Amygdala (tissue), 56 donors: Measurements from ENCODE around the gene TEKT4.
"Not testable (repeated sequence)": the region's sequence is repeated elsewhere in the genome, so short reads cannot be mapped to it uniquely, and the experiment has no call there.

Source experiments
- DNase-seq, 56 donors: peaks; one replicate each; lab custom pipeline; 2025; lab: John Stamatoyannopoulos, UW

Gene TEKT4, protein sequence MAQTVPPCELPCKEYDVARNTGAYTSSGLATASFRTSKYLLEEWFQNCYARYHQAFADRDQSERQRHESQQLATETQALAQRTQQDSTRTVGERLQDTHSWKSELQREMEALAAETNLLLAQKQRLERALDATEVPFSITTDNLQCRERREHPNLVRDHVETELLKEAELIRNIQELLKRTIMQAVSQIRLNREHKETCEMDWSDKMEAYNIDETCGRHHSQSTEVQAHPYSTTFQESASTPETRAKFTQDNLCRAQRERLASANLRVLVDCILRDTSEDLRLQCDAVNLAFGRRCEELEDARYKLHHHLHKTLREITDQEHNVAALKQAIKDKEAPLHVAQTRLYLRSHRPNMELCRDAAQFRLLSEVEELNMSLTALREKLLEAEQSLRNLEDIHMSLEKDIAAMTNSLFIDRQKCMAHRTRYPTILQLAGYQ

DNA sequence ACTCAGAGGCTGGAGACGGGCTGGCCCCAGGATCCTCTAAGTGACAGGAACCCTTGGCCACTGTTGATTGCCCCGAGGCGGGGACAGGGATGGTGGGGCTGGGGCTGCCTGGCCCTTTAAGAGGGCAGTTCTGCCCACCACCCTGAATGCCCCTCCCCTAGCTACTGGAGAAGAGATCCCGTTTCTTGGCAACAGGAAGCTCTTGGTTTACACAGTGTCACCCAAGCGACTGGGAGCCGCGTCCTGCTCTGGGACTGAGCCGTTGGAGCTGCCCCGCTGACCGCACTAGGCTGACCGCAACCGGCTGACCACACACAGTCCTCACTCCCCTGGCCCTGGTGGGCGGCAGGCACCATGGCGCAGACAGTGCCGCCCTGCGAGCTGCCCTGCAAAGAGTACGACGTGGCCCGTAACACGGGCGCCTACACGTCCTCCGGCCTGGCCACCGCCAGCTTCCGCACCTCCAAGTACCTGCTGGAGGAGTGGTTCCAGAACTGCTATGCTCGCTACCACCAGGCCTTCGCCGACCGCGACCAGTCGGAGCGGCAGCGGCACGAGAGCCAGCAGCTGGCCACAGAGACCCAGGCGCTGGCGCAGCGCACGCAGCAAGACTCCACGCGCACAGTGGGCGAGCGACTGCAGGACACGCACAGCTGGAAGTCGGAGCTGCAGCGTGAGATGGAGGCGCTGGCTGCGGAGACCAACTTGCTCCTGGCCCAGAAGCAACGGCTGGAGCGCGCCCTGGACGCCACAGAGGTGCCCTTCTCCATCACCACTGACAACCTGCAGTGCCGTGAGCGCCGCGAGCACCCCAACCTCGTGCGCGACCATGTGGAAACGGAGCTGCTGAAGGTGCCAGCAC, at the start of gene TEKT4:
Gene TEKT4 (plus strand): TSS at position 205 of the 862 bp plus-strand sequence. CDS start 150 bp downstream, at position 355.
- DNase-seq, result no peak

DNA sequence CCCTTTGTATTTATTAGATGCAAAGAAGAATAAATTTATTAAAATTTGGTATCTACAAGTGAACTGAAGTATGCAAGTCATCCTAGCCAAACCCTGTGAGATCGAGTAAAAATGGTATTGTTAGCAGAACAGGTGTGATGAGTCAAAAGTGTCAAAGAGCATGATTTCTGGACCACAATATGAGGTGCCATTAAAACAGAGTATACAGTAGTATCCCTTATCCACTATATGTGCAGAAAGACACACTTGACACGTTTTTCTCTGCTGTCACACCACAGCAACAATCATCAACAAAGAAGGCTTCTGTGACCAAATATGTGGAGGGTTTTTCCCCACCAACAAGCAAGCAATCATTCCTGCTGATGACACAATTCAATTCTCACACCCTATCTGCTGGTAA, 32.0 kb upstream of the TEKT4 start:
- DNase-seq, result not testable (repeated sequence)

DNA sequence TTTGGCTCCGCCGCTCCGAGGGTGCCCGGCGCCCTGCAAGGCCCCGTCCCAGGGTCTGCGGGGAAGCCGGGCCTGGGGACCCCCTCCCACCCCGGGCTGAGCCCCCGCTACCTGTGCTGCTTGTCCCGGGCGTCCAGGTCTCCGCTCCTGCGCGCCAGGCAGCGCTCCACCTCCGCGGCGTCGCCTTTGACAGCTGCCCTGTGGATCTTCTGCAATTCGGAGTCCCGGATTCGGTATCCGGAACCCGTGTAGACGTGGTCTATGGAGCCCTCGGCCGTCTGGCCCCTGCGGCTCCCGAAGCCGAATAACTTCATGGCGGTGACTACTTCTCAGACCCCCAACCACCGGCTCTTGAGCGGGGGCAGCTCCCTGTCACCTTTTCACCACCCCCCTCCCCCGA, 14.4 kb upstream of the TEKT4 start:
- not testable (repeated sequence) for DNase-seq

DNA sequence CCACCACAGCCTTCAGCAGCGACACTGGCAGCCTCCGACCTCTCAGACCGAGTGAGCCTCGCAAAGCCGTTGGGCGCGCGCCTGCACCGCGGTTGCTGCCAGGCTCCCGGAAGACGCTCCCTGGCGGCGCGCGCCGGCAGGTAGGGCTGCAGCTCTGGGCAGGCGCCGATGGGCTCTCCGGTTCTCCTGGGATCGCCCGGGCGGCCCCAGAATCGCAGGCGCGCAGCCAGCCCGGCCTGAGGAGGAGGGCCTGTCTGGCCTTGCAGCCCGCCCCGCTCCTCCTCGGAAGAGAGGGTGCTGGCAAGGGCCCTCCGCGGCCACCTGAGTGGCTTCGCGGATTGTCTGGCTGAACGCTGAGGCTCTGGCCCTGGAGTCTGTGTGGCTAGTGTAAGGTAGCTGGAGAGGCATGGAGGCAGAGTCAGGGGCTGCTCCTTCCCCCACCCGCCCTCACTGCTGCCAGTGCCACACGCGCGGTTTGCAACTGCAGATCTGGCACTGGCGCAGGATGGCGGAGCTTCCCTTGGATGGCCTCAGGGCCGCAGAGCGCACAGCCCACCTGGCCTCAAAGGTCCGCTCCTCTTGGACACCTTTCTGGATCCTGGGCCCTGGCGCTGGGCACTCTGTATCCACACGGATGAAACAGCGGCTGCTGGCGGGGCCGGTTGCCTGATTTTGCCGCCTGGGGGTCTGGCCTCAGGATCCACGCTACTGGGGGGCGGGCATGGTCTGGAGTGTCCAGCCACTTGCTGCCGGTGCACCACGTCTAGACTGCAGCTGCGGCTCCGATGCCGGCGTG, 13.7 kb upstream of the TEKT4 start:
- not testable (repeated sequence) for DNase-seq

DNA sequence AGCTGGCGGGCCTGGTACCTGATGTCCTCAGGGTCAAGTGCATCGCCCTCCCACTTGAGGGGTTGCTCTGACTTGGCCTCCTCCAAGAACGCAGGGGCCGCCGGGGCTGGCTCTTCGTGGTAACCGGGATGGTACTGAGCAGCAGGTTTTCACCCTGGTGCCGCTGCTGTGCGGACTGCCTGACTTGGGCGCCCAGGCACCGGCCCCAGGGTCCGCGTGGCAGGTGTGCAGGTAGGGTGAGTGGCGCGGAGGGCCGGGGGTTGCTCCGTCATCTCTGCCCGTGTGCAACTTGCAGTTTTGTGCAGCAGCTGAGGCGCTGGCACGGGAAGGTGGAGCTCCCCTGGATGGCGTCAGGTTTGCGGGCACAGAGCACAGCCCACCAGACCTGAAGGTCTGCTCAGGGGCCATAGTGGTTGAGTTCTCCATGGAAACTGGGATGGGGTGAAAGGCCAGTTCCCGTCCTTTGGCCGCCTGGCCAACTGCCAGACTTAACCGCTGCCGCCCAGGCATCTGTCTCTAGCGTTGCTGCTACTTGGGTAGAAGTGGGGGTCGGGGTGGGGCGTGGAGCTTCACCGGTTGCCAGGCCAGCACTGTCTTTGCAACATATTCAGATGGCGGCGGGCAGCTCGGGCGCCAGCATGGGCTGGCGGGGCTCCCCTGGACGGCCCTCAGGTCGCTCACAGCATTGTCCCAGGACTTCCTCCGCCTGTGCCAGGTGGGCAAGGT, 12.9 kb upstream of the TEKT4 start:
- DNase-seq, result not testable (repeated sequence)

DNA sequence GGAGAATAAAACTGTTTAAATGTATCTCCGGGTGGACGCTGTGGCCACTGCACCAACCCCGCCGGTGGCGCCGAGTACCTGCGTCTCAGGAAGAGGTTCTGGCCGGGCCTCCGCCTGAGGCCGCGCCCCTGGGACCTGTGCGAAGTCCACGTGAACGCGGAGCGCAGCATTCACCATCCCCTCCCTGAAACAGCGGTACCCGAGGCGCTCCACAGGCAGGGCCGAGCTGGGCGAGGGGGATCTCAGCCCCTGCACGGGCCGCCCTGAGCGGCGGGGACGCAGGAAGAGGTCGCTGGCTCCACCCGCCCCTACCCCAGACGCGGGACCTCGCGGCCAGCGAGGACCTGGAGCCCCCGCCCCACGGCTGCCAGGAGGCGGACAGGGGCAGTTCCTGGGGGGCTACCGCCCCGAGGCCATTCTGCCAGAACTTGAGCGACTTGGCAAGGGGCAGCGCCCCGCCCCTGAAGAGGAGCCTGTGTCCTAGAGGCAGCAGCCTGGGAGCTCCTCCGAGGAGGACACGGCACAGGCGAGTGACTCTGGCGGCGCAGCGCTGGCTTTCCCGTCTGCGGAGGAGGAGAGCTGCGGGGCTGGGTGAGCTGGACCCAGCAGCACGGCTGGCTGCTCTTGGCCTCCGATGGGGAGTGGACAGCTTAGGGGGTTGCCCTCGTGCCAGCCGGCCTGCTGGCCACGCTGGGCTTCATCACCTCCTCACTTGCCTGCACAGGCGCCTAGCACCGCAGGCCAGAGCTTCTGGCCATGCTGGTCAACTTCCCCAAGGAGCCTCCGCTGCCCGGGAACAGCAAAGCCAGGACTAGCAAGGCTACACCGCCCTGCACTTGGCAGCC, 9.7 kb upstream of the TEKT4 start:
- no peak for DNase-seq

DNA sequence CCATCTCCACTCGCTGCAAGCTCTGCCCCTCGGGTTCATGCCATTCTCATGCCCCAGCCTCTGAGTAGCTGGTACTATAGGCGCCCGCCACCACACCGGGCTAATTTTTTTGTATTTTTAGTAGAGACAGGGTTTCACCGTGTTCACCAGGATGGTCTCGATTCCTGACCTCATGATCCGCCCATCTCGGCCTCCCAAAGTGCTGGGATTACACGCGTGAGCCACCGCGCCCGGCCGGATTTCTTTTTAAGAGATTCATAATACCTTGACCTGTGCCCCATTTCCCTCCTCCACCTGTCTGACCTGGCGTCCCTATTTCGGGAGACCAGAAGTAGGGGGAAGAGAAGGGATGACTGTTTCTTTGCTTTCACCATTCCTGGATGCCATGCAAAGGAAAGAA, 8.3 kb upstream of the TEKT4 start:
- DNase-seq, result not testable (repeated sequence)

DNA sequence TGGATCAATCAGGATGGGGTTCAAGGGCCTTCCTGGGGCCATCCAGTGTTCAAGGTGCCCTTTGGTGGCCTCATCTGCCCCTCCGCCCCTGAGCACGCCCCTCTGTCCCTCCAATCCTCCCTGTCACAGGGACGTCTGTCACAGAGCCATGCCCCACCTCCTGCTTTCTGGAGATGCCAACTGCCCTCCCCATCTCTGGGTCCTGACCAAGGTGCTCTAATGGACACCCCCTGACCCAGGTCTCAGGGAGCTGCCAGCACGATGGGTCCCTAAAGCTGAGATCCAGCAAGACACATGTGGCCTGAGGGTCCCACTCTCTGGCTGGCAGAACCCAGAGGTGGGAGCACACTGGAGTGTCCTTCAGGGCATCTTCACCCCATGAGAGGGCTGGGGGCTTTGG, 2.1 kb upstream of the TEKT4 start:
- DNase-seq, result no peak

DNA sequence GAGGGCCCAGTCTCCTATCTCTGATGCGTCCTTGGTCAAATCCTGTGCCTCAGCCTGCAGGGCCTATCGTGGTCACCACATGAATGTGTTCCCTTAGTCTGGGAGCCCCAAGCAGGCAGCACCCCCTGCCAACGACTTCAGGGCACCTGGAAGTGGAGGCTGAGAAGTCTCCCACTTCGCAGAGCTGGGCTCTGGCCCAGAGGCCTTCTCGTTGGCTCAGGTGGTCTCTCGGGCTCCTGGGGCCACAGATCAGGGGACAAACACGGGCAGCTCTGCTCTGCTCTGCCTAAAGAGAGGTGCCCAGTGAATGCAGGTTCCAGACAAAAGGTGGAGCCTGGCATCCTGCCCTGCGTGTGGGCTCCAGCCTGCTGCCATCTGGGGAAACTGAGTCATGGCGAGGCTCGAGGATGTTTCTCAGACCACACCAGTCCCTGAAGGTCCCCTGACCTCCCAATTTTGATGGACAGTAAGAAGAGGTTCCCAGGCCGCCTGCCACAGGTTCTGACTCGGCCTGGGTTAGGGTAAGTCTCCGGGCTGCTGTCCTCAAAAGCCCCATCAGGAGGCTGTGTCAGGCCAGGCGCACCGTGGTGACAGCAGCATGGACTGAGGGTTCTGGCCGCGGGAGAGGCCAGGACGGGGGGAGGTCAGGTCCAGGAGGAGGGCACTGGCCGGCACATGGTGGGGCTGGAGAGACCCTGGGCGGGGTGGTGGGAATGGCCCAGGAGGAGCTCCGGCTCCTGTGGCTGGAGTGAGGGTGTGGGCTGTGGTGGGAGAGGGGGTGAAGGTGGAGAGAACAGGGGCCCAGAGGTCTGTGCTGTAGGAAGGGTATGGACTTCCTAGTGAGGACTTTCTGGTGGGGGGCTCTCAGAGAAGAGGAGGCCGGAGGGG, 1.4 kb upstream of the TEKT4 start:
- no peak for DNase-seq

DNA sequence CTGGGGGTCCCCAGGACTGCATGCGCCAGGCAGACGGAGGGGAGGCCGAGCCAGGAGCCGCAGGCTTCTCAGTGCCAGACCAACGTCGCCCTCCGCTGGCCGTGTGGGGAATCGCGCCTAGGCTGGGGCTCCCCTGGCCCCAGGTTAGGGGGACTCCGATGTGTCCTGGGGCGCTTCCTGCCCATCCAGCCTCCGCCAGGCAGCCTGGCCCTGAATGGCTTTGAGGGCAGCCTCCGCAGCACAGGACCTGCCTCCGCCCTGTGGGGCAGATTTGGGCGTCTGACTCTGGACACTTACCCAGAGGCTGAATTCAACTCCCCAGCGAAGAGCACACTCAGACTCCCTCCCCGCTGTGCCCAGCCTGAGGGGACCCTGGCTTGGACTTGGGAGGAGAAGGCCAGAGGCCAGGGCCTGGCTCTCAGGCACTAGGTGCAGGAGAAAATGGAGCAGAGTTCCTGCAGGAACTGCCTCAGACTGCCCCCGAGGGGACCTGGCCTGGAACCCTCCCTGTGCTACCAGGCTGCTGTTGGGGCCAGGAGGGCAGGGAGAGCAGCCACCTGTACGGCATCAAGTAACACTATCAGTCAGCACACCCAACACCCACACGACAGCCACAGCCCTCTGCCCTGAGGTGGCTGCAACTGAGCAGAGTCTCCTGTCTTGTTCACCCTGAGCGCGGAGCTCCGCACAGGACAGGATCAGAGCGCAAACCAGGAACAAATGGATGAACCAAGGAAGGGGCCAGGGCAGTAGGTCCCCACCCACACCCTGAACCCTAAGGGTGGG, 597 bp upstream of the TEKT4 start:
- no peak for DNase-seq

DNA sequence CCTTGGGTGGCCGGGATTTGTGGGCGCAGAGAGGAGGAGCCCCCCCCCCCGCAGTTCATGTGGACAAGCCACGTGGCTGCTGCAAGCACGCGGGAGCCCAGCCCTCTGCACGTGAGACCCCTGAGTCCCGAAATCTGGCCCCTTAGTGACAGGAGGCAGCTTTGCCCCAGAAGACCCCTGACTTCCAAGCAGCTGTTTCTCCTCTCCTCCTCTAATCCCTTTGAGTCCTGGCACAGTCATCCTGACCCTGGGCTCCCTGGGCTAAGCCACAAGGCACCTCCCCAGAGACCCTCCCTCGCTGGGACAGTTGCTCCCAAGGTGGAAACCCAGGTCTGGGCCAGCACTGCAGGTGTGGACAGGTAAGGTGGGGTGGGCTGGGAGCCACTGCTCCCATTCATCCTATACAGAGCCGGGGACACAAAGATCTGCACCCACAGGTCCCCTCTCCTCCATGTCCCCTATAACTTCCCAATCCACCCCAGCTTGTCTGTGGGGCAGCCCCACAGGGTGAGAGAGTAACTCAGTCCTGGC, 923 bp downstream of the TEKT4 start:
- DNase-seq, result no peak

DNA sequence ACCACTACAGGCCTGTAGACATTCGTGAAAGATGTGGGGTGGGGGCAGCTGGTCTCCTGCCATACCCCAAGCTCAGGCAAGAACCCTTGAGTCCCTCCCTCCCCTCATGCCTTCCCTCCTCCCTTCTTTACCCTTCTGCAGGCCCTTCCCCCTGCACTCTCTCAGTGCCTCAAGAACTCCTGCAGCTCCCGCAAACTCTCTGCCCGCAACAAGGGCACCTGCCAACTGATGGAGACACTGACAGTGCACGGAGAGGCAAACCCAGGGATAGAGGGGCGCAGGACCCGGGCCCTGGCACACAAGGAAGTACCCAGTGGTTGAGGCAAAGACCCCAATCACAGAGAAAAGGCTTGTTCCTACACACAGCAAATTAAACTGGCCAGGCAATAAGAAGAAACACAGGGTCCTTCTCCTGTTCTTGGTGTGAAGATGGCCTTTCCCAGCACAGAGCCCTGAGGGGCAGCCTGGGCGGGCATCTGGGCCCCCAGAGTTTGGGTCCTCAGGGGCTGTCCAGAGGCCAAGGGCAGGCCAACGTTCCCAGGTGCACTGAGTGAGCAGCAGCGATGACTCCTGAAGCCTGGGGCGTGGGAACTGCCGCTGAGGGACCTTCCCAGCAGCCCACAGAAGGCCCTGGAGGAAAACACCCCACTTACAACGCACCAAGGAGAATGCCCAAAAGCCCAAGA, 1.6 kb downstream of the TEKT4 start:
- no peak for DNase-seq

DNA sequence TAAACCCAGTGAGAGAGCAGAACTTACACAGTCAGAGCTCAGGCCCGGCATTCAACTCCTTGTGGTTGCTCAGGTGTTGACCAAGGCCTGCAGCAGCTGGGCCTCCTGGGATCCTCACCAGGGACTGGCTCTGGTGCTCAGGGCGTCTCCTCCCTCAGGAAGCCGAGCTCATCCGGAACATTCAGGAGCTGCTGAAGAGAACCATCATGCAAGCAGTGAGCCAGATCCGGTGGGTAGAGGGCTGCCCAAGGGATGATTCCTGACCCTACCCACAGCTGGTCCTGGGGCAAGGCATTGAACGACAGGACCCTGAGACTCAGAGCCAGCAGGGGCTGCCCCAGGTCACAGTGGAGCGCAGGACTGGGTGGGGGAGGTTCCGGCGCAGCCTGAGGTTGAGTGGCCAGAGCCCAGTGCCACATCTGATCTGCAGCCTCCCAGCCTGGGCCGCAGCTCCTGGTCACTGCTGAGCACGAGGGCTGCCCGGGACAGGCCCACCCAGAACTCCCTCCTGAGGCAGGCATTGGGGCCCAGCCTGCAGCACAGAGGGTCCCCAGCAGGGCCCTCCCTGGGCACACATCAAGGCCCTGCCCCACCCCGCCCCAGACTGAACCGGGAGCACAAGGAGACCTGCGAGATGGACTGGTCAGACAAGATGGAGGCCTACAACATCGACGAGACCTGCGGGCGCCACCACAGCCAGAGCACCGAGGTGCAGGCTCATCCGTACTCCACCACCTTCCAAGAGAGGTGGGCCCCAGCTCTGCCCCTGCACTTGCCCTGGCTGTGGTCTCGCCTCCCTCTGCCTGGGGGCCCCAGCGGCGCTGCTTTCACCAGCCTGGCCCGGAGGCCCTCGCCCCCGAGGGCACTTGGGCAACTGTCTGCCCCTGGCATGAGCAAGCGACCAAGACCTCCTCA, 2.4 kb downstream of the TEKT4 start:
- no peak for DNase-seq

DNA sequence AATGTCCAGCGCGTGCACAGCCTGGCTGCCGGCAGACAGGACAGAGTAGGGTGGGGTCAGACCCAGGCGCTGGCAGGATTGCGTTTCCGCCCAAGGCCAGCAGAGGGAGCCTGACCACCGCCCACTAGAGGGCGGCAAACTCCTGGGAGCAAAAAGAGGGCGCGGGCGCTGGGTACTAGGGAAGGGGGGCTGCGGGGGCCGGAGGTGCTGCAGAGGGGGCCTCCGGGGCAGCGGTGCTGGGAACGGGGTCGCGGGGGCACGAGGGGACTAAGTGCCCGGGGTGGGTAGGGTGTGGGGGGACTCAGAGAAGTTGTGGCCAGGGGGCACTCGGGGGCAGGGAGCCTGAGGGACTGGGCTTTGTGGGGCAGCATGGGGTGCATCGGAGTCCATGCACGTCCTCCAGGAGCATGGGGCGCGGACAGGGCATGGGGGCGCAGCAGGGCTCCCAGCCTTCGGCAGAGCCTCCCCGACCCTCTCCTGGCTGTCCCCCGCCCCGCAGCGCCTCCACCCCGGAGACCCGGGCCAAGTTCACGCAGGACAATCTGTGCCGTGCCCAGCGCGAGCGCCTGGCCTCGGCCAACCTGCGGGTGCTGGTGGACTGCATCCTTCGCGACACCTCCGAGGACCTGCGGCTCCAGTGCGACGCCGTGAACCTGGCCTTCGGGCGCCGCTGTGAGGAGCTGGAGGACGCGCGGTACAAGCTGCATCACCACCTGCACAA, 3.2 kb downstream of the TEKT4 start:
- peak in 10 of 56 donors; percentile 9 to 51 (median 24) for DNase-seq
